HK-2 (cell line): ENCODE data around the gene ARPIN.
"Not testable (repeated sequence)": the region's sequence is repeated elsewhere in the genome, so short reads cannot be mapped to it uniquely, and the experiment has no call there.

Source experiments
- DNase-seq: peaks from one replicate; pipeline ENCODE4 v3.0.0-alpha.2; 2018; ENCODE audit not compliant: unreplicated experiment

Gene ARPIN

DNA sequence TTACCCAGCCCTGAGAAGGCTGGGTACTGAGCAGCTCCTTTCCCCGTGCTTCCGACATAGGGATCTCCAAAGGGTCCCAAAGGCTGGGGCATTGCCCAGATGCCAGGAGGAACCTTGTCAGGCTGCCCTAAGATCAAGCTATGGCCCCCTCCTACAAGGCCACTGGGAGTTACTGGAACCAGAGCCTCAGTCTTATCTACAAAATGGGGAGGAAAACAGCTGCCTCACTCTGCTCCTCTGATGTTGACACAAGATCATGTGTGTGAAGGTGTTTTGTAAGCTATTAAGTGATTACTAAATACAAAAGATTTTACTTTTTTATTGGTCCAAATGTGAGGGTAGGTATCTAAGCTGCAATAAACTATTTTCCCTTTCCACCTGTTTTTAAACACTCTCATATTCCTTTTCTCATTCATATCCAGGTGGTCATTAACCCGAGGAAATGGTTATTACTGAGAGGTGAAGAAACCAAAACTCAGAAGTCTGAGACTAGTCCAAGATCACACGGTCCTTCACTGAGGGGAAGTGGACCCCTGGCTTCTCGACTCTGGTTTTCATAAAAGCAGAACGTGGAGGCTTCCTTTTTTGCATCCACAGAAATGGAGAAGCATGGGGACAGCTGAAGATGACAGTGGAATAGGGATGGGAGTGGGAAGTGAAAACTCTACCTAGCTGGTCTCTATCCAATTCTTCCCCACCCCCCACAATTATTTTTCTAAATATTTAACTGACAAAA, 1.7 kb downstream of the ARPIN start:
- DNase-seq = no peak

DNA sequence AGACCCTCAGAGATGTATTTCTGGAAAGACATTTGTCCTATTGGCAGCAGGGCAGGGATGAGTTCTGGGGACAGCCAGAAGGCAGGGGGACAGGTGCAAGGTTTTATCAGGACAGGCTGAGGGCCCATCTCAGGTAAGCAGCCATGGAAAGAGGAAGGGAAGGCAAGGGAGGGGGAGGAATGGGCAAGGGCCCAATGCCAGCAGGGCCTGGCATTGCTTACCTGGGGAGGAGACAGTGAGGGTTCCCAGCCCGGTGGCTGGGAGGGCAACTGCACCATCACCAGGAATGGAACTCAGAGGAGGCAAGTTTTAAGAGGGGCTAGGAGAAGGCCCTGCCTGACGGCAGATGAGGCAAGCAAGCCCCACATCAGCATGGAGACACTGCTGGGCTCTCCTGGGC, 3.1 kb downstream of the ARPIN start:
- DNase-seq = no peak

DNA sequence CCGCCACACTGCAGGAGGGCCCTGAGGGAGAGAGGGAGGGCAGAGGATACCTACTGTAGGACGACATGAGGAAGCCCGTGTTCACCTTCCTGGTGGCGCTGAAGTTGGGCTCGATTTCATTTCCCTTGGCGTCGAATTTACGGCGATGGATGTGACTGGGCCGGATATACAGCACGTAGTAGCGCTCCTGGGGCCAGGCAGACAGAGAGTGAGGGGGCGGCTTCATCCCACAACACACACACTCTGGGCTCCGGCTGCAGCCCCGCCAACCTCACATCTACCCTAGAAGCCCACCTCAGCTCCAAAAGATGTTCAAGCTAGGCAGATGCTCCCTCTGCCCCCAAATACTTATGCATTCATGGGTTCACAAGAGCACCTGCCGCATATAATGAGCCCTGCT, 4.5 kb downstream of the ARPIN start:
- no peak for DNase-seq

DNA sequence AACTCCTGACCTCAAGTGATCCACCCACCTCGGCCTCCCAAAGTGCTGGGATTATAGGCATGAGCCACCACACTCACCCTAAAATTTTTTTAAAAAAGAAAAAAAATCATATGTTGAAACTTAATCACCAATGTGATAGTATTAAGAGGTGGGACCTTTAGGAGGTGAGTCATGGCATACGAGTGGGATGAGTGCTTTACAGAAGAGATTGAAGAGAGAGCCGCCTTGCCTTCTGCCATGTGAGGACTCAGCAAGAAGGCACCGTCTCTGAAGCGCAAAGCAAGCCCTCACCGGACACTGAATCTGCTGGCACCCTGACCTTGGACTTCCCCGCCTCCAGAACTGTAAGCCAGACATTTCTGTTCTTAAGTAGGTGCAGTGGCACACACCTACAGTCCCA, 5.5 kb downstream of the ARPIN start:
- no peak for DNase-seq

DNA sequence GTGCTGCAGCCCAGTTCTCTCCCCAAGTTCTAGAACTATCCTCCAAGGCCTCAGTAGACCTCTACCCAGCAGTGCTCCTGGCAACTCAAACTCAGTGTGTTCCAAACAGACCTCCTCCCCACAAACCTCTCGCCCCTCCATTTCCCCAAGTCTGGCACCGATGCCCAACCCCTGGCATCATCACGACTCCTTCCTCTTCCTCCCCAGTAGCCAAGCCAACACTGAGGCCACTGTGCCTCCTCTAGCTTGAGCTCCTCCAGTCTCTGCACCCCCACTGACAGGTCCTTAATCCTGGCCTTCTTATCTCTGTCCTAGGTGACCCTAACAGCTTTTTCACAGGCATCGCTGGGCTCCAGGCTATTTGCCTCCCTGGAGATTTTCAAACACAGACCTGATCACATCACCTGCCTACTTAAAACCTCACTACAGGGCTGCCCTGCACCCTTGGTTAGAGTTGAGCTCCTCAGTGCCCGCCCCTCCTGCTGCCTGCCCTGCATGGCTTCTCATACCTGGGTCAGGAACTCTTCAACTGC, 6.8 kb downstream of the ARPIN start:
- no peak for DNase-seq

DNA sequence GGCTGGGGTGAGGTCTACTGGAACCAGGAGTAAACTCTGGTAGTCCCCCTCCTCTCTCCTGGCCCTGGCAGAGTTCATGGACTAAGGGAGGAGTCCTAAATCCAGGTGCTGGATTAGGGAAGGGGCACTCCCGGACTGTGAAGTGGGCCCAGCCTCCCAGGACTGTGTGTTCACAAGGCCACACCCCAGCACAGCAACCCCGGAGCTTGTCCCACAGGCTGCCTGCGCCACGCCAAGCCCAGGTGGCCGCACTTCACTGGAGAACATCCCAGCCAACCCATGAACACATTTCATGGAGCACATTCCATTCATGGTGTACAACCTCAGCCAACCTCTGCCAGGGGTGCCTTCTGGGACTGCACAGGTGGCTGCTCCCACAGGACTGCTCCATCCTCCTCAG, 8.2 kb downstream of the ARPIN start:
- no peak for DNase-seq

DNA sequence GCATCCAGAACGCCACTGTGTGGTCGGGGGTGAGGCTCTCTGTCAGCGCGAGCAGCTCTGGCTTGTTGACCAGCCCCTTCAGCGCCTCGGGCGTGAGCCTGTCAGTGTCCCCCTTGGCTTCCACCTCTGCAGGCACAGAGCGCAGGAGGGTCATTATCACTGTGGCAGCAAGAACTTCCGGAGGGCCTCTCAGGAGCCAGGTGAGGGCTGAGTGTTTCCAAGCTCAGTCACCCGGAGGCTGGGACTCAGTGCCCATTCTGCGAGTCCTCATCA, 9.0 kb downstream of the ARPIN start:
- DNase-seq = no peak

DNA sequence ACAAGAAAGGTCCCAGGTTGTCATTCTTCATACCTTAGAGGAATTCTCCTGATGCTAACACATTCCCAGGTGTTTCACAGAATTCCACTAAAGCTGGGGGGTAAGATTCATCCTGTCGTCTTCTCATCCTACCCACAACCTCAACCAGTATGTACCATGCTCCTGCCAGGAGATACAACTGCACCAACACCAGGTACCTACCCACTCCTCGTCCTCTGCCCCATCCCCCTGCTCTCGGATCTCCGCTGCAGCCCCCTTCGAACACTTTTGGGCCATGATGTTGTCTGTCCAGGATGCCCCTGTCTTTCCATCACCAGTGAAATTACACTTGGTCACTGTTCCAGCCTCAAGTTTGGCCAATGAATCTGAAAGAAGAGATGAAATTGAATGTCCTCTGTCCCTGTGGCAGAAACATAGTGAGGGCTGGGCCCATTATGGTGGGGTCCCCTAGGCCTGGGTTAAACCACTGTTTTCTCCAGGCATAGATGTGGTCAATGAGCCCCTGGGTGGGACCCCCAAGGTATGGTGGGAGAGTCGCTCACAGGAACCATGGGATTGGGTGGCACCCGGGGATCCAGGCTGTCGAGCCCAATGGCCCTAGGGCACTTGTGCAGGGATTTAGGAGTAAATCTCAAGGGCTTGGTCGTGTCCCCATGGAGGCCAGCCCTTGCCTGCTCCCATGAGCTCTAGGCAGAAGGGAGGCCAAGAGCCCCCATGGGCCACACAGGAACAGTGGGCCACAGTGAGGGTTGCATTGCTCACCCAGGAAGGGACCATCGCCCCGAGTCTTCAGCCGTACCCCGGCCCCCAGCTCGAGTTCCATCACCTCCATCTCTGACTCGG, 9.5 kb downstream of the ARPIN start:
- no peak for DNase-seq

DNA sequence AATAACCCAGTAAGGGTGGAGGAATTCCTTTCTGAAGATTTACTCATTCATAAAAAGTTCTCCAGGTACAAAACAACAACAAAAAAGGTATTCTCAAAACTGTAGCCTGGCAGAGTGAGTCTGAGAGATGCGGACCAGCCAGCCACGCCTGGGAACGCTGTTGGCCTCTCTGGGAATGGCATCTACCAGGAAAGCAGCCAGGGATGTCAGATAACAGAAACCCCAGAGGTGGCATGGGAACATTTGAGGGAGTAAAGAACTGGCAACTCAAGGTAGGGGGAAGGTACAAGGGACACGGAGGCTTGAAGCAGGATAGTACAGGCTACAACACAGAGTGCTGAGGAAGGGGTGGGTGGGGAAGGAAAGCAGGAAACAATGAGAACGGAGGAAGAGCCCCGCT, 11.9 kb downstream of the ARPIN start:
- no peak for DNase-seq

DNA sequence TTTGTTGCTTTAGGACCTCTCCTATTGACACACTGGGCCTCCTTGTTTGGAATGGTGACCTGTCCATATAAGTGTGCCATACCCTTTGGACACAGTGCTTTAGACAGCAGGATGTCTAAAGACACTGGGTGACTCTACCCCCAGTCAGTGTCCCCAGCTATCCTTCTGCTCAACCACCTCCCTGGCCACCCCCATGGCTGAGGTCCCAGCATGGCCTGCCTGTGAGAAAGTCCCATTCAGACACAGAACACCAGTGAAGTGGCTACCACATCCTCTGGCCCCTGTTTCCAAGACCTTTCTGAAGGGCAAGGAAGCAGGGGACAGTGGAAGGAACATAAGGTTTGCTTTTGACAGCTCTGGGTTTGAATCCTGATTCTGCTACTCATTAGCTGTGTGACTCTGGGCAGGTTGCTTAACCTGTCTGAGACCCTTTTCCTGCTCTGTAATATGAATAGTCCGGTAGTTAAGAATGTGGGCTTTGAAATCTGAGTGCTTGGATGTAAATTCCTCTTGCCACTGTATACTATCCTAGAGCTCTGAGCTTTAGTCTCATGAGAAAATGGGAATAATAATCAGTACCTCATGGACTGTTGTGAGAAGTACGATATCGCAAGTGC, 12.7 kb downstream of the ARPIN start:
- DNase-seq = no peak

DNA sequence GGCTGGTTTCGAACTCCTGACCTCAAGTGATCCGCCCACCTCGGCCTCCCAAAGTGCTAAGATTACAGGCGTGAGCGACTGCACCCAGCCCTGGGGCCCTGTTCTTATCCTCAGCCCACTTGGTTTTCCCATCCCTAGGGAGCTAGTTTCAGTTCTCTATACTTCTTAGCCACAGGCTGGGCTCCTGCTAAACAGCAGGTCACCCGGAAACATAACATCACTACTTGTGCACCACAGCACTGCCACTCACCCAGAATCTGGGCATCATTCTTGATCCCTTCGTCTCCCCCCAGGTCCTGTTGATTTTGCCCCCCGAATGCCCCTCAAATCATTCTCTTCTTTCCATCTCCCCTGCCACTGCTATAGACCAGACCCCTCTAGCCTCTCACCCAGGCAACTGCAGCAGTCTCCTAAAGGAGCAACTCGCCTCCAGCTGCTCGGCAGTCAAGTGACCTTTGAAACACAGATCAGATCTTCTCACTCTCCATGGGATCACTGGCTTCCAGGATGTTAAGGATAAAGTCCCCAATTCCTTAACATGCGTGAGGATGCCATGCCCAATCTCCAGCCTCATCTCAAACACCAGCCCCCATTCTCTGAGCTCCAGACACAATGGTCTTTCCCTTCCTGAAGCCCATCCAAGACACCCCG, 13.3 kb downstream of the ARPIN start:
- no peak for DNase-seq

DNA sequence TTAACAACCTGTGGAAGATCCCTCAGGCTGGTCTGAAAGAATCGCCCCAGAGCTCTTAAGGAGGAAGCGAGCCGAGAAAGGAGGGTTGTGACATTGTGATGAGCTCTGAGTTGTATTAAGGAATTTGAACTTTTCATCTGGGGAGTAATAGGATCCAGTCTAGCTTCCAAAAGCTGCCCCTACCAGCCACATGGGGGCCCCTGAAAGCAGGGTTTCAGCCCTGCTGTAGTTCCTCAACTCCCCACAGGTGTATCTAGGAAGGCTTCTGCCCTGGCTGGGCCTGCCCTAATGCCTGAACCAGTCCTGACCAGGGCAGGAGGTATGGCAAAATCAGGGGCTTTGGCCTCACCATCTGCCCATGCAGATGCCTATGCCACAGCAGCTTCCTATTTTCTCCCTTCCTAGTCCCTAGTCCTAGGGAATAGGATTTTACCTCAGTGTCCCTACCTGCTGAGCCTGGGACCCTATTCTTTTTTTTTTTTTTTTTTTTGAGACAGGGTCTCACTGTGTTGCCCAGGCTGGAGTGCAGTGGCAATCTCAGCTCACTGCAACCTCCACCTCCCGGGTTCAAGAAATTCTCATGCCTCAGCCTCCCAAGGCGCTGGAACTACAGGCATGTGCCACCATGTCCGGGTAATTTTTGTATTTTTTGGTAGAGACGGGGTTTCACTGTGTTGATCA, 14.0 kb downstream of the ARPIN start:
- DNase-seq = peak; percentile 45

DNA sequence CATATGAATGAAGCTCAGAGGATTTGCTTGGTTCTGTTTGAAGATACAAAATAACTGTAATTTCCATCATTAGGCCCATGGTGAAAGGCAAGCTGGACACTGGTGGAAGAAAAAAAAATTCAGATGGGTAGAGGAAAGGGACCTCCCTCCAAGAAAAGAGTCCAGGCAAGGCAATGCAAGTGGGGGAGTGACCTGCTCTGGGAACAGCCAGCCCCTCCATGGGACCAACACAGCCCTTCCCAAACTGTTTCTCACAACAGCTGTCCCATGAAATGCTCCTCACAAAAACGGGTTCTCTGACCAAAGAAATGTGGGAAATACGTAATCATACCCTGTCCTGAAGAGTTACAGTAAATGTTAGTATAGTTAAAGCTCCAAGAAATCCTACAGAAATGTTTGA, 14.6 kb downstream of the ARPIN start:
- no peak for DNase-seq

DNA sequence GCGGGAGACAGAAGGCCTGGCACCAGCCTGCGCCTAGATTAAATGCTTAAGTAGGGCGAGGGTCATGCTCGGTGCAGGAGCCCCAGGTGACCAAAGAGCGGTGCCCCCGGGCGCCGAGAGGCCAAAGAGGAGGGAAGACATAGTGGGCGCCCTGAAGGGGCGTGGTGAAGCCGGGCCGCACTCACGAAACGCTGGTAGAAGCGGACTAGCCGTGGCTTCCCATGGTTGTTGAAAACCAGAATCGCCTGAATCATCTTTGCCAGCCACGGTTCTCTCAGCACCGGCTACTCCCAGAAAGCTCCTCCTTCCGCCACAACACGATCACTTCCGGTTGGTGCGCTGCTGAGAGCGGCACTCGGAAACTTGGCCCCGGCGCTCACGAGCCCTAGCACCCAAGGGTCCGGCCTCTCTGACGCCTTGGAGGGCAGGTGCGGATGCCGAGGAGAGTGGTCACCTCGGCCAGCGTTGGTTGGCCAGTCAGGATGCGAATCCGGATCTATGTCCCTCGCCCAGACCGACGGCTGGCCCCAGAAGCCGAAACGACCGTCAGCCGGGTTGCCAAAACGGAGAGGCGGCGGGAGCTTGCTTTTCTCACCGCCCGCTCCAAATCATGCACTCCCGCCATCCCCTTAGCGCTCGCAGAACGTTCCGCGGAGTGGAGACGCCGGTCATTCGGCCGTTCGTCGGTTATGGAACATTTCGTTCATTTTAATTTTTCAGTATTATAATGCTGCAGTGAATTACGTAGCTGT, 18.9 kb downstream of the ARPIN start, which contains the start of gene AP3S2:
AP3S2 (minus strand) TSS at position 299 of the 752 bp plus-strand sequence; CDS start at position 254, 45 bp downstream.
- peak; percentile 91 for DNase-seq

DNA sequence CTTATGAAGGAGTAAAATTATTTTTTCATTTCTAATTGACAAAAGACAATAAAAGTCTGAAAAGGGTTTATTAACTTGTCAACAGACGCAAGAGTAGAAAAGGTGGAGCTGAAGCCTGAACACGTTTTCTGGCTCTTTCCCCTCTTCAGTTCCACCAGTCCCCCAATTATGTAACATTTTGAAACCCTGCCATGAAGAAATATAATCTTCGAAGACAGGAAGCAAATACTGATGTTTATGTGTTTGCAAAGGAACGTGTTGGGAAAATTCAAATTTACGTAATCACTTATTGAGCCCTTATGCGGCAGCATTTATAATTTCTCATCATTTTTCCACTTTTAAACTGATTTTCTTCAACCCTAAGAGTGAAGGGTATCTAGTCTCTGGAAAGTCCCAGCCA, 19.7 kb downstream of the ARPIN start:
- no peak for DNase-seq

DNA sequence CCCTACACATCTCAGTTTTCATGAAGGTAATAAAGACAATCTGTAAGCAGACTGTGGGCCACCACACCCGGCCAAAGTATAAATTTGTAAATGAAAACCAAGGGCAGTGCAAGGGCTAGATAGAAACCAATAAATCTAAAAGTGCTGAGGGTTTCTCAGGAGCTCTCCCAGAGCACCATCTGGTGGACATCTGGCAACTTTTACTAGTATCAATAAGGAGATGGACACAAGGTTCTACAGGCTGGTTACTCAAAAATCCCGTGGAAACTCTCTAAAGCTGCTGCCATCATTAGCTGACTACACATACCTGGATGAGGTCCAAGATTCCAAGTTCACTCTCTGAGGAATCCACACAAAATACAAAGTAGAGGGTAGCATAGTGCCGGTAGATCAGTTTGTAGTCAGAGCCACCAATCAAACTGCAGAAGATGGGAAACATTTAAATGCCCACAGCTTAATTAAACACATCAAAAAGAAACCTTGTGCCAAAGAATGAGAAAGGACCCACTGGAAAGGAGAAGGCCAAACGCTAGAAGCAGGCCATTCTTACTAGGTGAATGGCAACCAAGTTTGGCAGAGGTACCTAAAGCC, 24.4 kb downstream of the ARPIN start:
- DNase-seq = no peak

DNA sequence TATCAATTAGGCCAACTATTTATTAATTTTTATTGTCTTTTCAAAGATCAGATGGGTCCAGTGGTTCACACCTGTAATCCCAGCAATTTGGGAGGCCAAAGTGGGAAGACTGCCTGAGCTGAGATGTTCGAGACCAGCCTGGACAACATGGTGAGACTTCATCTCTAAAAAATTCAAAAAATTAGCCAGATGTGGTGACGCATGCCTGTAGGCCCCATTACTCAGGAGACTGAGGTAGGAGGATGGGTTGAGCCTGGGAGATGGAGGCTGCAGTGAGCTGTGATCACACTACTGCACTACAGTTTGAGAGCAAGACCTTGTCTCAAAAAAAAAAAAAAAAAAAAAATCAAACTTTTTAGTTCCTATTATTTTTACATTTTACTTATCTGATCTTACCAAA, 27.1 kb downstream of the ARPIN start:
- no peak for DNase-seq

DNA sequence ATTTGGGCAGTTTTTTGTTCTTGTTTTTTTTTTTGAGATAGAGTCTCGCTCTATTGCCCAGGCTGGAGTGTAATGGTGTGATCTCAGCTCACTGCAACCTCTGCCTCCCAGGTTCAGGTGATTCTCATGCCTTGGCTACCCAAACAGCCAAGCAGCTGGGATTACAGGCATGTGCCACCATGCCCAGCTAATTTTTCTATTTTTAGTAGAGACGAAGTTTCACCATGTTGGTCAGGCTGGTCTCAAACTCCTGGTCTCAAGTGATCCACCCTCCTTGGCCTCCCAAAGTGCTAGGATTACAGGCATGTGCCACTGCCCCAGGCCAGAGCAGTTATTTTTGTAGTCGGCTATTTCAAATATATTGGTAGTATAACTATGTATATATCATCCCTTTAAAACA, 27.6 kb downstream of the ARPIN start:
- not testable (repeated sequence) for DNase-seq

DNA sequence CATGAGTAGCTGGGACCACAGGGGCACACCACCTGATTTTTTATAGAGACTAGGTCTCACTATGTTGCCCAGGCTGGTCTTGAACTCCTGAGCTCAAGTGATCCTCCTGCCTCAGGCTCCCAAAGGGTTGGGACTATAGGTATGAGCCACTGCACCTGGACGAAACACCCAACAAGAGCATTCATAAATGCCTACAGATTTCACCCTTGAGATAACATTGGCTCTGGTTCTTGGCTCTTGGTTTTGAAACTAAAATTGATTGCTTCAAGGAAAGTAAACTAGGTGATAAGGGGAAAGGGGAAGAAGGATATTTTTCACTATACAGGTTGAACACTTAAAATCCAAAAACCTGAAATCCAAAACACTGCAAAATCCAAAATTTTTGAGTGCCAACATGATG, 29.2 kb downstream of the ARPIN start:
- DNase-seq = no peak

DNA sequence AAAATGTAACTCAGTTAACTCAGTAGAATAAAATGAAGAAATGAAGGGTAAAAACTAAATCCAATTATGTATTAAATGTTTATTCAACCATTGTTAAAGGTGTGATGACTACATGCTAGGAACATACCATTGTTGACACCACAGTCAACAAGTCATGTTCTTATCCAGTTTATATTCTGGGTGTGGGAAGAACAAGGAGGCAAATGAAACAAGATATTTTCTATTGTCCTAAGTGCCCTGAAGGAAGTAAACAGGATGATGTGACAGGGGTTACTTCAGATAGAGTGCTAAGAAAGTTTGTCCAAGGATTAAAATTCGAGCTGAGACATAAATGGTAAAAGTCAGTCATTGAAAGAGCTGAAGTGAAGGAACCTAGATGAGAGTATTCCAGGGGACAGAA, 32.0 kb downstream of the ARPIN start:
- DNase-seq = no peak

DNA sequence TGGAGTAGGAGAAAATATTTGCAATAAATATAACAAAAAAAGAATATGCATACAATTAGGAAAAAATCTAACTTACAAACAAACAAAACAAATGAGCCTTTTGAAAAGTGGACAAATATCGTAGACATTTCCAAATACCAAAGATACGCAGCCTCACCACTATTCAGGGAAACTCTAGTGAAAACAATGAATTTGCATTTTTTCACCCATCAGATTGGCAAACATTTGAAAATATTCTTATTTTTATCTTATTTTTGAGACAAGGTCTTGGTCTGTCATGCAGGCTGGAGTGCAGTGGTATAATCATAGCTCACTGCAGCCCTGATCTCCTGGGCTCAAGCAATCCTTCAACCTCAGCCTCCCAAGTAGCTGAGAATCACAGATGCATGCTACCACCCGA, 34.4 kb downstream of the ARPIN start:
- DNase-seq = no peak
